ENCODE results near the gene TLDC2.

GRCh38 chr20:36859282-36859555, 16.7 kb upstream of the TLDC2 start:
- TF ChIP-seq EZH2 (IDR thresholded peaks at IDR 0.05; ENCODE audit: insufficient read depth, poor library complexity, severe bottlenecking) (no peak), EZH2phosphoT487 (IDR thresholded peaks at IDR 0.05; ENCODE audit: insufficient read depth, low read depth) (no peak)

Measured in GM23248 (cell line).